G401 (cell line): ENCODE measurements around the gene BCAP31. TPM values are rescaled to one million over a fixed set of nuclear protein-coding genes. Genes with fewer than 3 reads are reported as not detected.
A peak's percentile ranks its signal among the peaks of the same experiment; 100 is the strongest.
"Not testable (repeated sequence)": the region's sequence is repeated elsewhere in the genome, so short reads cannot be mapped to it uniquely, and the experiment has no call there.

ENCODE experiments used
- DNase-seq: peaks from one replicate; pipeline ENCODE4 v3.0.0-alpha.2; 2015; ENCODE audit warnings: low spot score
- in situ Hi-C: cut with HindIII; loops from 2 replicates; pipeline ENCODE4 v1.10.0; 2016; ENCODE audit warnings: low sequenced_read_pairs, mixed read lengths
- total RNA-seq: library from RNA; depleted of rRNA; stranded (reverse); fragments of >200 nt; shearing (Covaris generic); gene quantifications from 2 replicates; pipeline ENCODE4 v1.2.3, GENCODE V29; 2014

Gene BCAP31
- total RNA-seq, 1 experiment from 2014 or later = 132 TPM

DNA sequence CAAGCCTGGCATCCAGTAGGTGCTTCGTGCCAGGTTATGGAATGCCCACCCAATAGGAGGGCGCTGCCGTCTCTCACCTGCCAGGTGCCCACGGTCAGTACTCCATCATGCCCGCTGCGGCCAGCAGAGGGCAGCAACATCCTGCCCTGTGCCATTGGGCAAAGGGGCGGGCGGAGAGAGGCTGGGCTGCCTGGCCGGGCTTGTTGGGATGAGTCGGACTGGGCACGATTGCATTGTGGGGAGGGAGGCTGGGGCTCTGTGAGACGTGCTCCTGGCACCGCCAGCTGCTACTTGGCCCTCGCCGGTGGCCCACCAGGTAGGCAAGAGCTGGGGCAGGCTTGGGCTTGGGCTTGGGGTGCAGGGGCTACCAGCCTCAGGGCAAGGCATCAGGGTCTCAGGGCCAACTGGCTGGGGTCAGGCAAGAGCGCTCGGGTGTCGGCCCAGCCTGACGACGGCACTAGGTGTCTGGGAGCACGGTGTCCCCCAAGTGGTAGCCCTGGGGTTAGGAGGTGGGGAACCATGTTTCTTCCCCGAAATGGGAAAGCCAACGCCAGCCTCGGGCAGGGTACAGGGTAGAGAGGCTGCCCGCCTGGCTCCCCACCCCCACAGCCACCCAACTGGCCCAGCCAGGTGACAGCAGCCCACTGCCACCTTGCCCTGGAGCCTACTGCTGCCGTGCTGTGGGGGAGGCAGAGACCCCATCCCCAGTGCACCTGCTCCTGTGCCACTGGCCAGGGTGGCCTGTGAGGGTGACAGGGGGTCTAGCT is 40.0 kb upstream of the BCAP31 start, which contains the start of gene PLXNB3:
TSS of gene PLXNB3 (plus strand) at position 261 of the 767 bp plus-strand sequence. CDS start 1,287 bp downstream, outside the sequence.
- DNase-seq = peak; percentile 84
- in situ Hi-C loops = no loop called here

DNA sequence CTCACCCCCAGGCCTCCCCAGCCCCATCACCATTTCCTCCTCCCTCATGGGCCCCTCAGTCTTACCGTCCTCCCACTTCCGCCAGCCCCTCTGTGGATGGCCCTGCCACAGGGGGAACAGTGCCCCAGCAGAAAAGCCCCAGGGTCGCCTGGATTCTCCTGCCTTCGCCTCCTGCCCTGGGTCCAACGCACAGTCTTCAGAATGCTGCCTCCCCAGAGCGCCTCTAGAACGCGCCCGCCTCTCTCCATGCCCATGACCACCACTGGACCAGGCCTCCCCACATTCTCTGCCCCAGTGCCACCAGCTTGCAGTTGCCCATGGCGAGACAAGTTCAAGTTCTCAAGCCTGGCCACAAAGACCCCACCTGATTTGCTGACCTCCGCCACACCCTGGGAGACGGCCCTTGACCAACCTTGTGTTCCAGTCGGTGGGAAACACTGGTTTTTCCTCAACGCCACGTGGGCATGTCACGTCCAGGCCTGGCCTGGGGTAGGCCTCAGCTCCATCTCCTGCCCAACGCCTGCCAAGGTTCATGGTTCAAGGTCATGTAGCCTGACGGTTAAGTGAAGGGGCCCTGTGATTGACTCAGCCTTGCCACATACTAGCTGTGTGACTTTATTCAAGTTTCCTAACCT is 39.2 kb upstream of the BCAP31 start:
- in situ Hi-C loops = no loop called here
- no peak for DNase-seq

DNA sequence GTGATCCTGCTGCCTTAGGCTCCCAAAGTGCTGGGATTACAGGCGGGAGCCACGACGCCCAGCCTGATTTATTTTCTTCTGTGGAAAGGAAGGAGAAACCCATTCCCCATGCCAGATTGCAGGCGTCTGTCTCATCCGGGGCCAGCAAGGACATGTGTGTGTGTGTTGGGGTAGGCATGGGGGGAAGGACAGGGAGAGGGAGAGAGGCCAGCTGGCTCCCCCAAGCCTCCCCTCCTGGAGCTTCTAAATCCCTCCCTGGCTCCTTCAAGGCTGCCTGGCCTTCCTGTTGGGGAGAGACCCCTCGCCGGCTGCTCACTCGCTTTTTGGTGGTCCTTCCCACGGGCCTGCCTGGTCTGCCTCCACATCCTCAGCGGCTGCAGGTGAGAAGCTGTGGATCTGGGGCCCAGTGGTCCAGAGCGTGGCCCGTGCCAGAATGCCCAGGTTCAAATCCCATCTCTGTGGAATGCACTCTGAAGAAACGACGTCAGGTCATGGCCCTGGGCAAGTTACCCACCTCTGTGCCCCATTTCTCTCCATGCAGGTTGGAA is 38.5 kb upstream of the BCAP31 start:
- in situ Hi-C loops = no loop called here
- no peak for DNase-seq

- in situ Hi-C loops = no loop called here
- no peak for DNase-seq
These were observed 37.7 kb upstream of the BCAP31 start for GRCh38 chrX:153761863-153762262.

DNA sequence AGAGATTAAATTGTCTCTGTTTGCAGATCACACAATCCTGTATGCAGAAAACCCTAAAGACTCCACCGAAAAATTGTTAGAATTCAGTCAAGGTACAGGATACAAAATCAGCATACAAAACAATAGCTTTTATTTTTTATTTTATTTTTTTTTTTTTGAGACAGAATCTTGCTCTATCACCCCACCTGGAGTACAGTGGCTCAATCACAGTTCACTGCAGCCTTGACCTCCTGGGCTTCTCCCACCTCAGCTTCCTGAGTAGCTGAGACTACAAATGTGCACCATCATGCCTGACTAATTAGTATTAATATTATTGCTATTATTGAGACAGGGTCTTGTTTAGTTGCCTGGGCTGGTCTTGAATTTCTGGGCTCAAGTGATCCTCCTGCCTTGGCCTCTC is 30.9 kb upstream of the BCAP31 start:
- DNase-seq = no peak
- in situ Hi-C loops = no loop called here

GRCh38 chrX:153750127-153750774 is 26.1 kb upstream of the BCAP31 start:
- DNase-seq = peak; percentile 73
- in situ Hi-C loops = no loop called here

- DNase-seq, in situ Hi-C loops: not testable (repeated sequence)
These were observed 24.8 kb upstream of the BCAP31 start for GRCh38 chrX:153749017-153749416.

GRCh38 chrX:153746991-153747390 is 22.8 kb upstream of the BCAP31 start:
- DNase-seq, in situ Hi-C loops: not testable (repeated sequence)

DNA sequence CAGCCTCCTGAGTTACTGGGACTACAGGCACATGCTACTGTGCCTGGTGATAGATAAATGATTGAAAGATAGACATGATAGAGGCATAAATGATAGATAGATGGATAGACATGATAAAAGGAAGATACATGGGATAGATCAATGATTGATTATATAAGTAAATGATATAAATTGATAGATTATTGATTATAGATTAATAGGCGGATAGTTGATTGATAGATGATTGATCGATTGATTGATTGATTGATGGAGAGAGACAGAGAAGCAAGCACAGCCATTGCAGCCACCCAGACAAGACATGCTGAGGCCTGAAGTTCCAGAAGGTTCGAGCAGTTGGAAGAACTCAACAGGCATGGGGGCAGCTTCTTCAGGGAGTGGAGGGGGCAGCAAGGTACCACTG is 22.2 kb upstream of the BCAP31 start:
- in situ Hi-C loops = no loop called here
- DNase-seq = no peak

GRCh38 chrX:153745067-153745433 is 20.9 kb upstream of the BCAP31 start:
- in situ Hi-C loops = not testable (repeated sequence)

DNA sequence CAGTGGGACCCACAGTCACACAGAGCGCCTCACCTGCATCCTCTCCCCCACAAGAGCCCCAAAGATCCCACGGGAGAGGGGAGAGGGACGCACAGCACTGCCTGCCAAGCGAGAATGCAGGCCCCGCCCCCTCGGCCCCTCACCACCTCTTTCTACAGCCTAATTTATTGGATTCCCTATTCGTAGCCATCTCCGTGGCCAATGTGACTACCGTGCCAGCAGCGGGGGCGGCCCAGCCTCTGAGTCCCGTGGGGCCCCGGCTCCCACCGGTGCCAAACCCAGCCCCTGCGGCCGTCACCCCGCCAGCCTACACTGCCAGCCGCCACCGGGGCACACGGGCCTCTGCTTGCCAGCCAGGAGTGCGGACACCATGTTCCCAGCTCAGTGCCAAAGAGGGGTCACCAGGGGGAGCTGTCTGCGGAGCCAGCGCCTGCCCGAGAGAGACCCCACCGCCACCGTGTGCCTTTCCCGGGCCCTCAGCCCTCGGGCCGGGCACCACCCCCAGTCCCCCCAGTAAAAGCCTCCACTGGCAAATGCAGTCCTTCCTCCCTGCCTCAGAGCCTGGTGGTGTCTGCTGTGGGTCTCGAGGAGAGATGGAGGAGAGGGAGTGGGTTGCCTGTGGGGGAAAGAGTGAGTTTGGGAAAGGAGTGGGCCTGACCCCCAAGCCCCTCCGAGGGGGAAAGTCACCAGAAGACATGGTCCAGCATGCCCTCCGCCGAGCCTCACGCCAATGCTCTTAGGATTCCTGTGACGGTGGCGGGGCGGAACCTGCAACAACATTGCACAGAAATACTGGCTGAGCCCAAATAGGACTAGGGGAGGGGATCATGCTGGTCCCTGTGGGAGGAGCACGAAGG is 20.3 kb upstream of the BCAP31 start:
- DNase-seq = no peak

More at GRCh38 chrX:153745067-153745433, 20.9 kb upstream of the BCAP31 start:
- DNase-seq = not testable (repeated sequence)

GRCh38 chrX:153743468-153744209 is 19.5 kb upstream of the BCAP31 start:
- in situ Hi-C loops, DNase-seq: not testable (repeated sequence)

More for the DNA sequence above, 20.3 kb upstream of the BCAP31 start:
- in situ Hi-C loops = no loop called here

- in situ Hi-C loops, DNase-seq: not testable (repeated sequence)
These were observed 18.7 kb upstream of the BCAP31 start for GRCh38 chrX:153742796-153743467.

DNA sequence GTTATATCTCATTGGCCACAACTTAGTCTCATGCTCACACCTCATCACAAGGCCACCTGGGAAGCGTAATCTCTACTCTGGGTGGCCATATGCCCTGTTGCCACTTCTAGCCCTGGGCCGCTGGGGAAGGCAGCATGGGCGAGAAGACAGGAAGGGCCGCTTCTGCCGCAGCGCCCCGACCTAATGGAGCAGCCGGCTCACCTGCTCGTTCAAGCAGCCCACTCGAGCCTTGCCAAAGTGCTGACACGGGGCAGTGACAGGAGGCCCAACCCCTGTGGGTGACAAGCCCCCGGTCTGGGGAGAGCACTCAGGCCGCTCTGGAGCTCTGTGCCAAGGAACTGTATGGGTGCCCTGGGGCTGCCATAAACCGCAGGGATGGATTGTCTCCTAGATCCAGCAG is 17.9 kb upstream of the BCAP31 start:
- not testable (repeated sequence) for DNase-seq

GRCh38 chrX:153741446-153741845 is 17.3 kb upstream of the BCAP31 start:
- in situ Hi-C loops = no loop called here
- DNase-seq = no peak

More for the DNA sequence above, 17.9 kb upstream of the BCAP31 start:
- in situ Hi-C loops = not testable (repeated sequence)

DNA sequence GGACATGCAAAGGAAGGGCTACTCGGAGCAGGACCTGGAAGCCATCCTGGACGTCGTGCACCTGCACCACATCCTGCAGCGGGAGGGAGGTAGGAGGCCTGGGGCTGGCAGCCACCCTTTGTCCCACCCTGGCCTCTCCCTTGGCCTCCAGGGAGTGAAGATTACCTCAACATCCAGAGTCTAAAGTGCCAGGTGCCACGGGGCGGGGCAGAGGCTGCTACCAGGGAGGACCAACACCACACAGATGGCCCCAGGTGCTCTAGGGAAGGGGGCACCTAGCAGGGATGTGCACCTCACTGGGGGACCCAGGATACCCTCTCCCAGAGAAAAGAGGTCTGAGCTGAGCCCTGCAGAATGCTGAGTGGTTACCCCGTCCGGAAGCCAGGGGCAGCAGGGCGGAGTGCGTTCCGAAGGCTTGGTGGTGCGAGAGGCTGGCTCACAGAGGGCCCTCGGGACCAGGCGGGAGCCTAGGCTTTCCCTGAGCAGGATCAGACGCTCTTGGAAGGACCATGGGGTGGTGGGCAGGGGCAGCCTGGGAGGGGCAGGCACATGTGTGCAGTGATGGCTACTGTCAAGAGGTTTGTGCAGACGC is 16.5 kb upstream of the BCAP31 start:
- no peak for DNase-seq
- in situ Hi-C loops = no loop called here

- no peak for DNase-seq
- in situ Hi-C loops = no loop called here
These were observed 15.7 kb upstream of the BCAP31 start for GRCh38 chrX:153739754-153740486.
